Measurements from ENCODE around the gene TMEM184B.
"Not testable (repeated sequence)": the region's sequence is repeated elsewhere in the genome, so short reads cannot be mapped to it uniquely, and the experiment has no call there.

The TMEM184B gene

DNA sequence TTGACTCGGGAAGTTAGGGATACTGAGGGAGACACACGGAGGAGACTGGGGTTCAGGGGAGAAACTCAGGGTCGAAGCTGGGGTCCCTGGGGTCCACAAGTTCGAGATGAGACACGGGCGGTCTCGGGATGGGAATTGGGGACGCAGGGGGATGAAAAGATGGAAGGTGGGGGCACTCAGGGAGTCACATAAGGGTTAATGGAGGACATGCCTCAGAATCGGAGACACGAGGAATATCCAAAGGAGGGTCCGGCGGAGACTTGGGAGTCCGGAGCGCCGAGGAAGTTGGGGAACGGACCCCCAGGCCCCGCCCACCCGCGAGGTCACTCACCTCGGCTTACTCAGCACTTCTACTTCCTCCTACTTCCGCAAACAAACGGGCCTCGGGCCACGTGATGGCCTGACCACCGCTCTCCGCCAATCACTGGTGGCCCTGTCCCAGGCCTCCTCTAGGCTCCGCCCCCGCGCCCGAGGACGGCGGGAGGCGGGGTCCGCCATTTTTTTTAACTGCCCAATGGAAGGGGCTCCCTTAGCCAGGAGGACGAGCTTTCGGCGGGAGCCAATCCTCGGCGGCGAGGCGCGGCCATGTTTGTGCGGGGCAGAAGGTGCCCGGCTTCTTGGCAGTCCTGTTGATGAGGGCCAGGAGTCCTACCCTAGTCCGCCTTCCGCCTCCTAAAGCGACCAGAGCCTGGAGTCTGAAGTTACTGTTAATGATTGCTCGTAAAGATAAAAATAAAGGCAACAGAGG, 91.2 kb downstream of the TMEM184B start, which contains the start of gene PLA2G6:
Gene PLA2G6, minus strand, starts transcription at position 378 of the 748 bp plus-strand sequence. CDS start 12,404 bp downstream, outside the sequence.
- DNase-seq (ENCODE audit: low read depth in 2 of 2) = peak; percentile 96 to 98

GRCh38 chr22:38180841-38181452, 91.9 kb downstream of the TMEM184B start:
- no peak for DNase-seq (ENCODE audit: low read depth in 2 of 2)

DNA sequence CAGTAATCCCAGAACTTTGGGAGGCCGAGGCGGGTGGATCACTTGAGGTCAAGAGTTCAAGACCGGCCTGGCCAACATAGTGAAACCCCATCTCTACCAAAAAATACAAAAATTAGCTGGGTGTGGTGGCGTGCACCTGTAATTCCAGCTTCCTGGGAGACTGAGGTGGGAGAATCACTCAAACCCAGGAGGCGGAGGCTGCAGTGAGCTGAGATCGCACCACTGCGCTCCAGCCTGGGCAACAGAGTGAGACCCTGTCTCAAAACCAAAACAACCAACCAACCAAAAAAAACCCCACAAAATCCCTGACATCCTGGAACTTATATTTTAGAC, 94.2 kb downstream of the TMEM184B start:
- not testable (repeated sequence) for DNase-seq (ENCODE audit: low read depth in 2 of 2)

GRCh38 chr22:38177926-38178604, 94.7 kb downstream of the TMEM184B start:
- DNase-seq (ENCODE audit: low read depth in 2 of 2) = no peak

DNA sequence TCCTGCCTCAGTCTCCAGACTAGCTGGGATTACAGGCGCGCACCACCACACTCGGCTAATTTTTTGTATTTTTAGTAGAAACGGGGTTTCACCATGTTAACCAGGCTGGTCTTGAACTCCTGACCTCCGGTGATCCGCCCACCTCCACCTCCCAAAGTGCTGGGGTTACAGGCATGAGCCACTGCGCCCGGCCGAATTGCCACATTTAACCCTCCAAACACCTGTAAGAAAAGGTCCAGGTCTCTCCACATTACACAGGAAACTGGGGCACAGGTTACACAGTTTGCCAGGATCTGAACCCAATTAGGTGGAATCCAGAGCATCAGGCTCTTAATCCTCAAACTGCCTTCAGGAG, 95.3 kb downstream of the TMEM184B start:
- not testable (repeated sequence) for DNase-seq (ENCODE audit: low read depth in 2 of 2)

GRCh38 chr22:38177044-38177443, 95.8 kb downstream of the TMEM184B start:
- no peak for DNase-seq (ENCODE audit: low read depth in 2 of 2)

DNA sequence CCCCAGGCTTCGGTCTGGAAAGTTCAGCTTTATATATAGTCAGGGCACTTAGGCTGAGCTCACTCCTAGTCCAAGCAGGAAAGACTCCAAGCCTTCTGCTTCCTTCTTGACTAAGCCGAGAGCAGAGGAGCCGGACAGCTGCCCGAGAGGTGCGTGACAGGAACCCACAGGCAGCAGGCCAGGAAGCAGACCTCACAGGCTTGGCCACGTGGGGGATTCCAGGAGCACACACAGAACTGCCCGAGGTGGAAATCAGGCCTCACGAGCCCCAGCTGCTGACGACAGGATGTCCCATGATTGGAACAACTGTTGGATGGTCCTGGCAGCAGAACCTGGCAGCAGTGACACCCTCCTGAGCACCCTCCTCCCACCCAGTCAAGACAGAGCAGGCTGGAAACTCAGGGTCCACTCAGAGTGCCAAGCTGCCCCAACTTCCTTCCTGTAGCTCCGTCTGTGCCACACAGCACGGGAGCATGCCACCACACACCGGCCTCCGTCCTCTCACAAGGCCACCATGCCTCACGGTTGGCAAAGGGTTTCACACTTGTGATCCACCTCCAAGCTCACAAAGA, 96.6 kb downstream of the TMEM184B start:
- DNase-seq (ENCODE audit: low read depth in 2 of 2) = no peak

GRCh38 chr22:38175206-38176118, 97.3 kb downstream of the TMEM184B start:
- DNase-seq (ENCODE audit: low read depth in 2 of 2) = no peak

DNA sequence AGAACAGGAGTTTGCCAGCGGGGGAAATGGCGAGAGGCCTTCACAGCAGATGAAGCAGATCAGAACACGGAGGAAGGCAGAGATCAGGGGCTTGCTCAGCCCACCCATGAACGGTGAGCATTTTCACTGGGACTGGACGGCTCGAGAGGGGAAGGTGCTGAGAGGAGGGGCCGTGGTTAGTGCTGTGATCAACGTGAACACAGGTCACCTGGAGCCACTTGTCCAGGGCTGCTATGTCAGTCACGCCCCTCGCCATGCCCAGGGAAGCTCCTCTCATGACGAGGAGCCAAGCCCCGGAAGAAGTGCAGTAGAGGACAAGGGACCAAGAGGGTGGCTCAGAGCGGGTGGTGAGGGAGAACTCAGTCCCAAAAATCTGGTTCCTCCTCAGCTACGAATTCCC, 98.2 kb downstream of the TMEM184B start:
- no peak for DNase-seq (ENCODE audit: low read depth in 2 of 2)

GRCh38 chr22:38173641-38173906, 99.2 kb downstream of the TMEM184B start:
- DNase-seq (ENCODE audit: low read depth in 2 of 2) = no peak

DNA sequence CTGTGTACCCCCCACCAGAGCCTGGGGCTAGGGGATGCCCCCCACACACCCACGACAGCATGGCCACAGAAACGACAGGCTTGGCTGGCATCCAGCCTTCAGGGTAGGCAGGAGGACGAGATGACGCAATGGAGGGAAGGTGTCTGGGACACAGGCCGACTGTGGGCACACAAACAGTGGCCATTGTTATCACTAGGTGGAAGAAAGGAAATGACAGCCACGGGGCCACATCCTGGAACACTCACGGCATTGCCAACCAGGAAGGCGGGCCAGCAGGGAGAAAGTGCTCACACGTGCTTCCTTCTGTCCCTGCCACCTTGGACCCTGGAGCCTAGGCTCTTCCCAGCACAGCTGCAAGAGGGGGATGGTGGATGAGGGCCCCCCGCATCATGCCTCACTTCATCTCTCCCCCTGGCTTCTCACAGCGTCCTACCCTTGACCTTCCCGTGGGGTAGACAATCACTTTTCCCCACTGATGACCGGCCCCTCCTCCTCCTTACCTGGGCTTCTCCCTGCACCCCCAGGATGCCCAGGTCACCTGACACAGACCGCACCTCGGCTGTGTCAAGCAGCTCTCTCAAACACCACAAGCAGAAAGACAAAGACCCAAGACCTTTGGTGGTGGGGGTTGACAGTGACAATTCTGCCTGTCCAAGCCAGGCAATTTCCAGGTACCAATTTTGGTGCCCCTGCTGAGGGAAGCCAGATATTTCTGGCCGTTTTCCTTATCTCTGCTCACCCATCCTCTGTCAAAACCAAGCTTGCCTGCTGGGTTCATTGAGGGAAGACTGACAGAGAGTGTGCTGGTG, 99.8 kb downstream of the TMEM184B start:
- no peak for DNase-seq (ENCODE audit: low read depth in 2 of 2)

- DNase-seq (ENCODE audit: low read depth in 2 of 2) = no peak
Measured at GRCh38 chr22:38171927-38172831, 100.6 kb downstream of the TMEM184B start.

GRCh38 chr22:38170469-38170868, 102.3 kb downstream of the TMEM184B start:
- DNase-seq (ENCODE audit: low read depth in 2 of 2) = no peak
